Measurements from ENCODE around the gene GSTM4.

GRCh38 chr1:109634771-109635750 is 20.8 kb upstream of the GSTM4 start:
- TF ChIP-seq TAF1 (conservative IDR thresholded peaks at IDR 0.05) (no peak), HNF4G (IDR thresholded peaks at IDR 0.05) (no peak), SP1 (IDR thresholded peaks at IDR 0.05) (no peak), RAD21 (IDR thresholded peaks at IDR 0.05) (no peak), EGR1 (IDR thresholded peaks at IDR 0.05; ENCODE audit: low read depth in 2 of 2) (no peak), JUND (IDR thresholded peaks at IDR 0.05) (no peak), FOXA1 (IDR thresholded peaks at IDR 0.05) (no peak), FOXA2 (IDR thresholded peaks at IDR 0.05) (no peak), YY1 (IDR thresholded peaks at IDR 0.05) (no peak), REST (IDR thresholded peaks at IDR 0.05) (no peak)
- TF ChIP-seq, protein P1, sequence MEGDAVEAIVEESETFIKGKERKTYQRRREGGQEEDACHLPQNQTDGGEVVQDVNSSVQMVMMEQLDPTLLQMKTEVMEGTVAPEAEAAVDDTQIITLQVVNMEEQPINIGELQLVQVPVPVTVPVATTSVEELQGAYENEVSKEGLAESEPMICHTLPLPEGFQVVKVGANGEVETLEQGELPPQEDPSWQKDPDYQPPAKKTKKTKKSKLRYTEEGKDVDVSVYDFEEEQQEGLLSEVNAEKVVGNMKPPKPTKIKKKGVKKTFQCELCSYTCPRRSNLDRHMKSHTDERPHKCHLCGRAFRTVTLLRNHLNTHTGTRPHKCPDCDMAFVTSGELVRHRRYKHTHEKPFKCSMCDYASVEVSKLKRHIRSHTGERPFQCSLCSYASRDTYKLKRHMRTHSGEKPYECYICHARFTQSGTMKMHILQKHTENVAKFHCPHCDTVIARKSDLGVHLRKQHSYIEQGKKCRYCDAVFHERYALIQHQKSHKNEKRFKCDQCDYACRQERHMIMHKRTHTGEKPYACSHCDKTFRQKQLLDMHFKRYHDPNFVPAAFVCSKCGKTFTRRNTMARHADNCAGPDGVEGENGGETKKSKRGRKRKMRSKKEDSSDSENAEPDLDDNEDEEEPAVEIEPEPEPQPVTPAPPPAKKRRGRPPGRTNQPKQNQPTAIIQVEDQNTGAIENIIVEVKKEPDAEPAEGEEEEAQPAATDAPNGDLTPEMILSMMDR (IDR thresholded peaks at IDR 0.05; ENCODE audit: low read depth, low read length, missing input control): no peak
- TF ChIP-seq, protein P2, sequence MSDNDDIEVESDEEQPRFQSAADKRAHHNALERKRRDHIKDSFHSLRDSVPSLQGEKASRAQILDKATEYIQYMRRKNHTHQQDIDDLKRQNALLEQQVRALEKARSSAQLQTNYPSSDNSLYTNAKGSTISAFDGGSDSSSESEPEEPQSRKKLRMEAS (IDR thresholded peaks at IDR 0.05): no peak
